Caco-2 (cell line): ENCODE results near the gene ZP3. TPM values are rescaled to one million over a fixed set of nuclear protein-coding genes. Genes with fewer than 3 reads are reported as not detected.

ENCODE experiments used
- BruUV-seq: library from RNA; stranded (reverse); fragments of 400-500 nt; replicated peaks from 2 replicates; lab custom pipeline; 2021; lab: Mats Ljungman, UMichigan
- CTCF ChIA-PET: fragments of 300-600 bp; sonication (Branson Sonifier 250); formaldehyde crosslinking; loops from one replicate; lab custom pipeline; 2022; ENCODE audit warnings: antibody characterized with exemption; lab: Charles Lee
- POLR2A ChIA-PET: fragments of 300-600 bp; sonication (Branson Sonifier 250); formaldehyde crosslinking; loops from one replicate; lab custom pipeline; 2022; ENCODE audit warnings: antibody characterized with exemption; lab: Charles Lee
- DNase-seq, 2 experiments: peaks; one replicate each; pipeline versions ENCODE4 v3.0.0 to v3.0.0-alpha.2; 2020 to 2022
- H3K27me3 ChIP-seq: replicated peaks from 2 replicates; pipeline ENCODE4 v1.6.0; 2011; ENCODE audit warnings: low read length; ENCODE audit not compliant: control insufficient read depth, insufficient read depth
- H3K36me3 ChIP-seq: 2 replicates; pipeline ENCODE4 v1.5.1; 2011; ENCODE audit warnings: low read length; ENCODE audit not compliant: control insufficient read depth, insufficient read depth
- H3K4me1 ChIP-seq: fragments of 250-450 bp; sonication (Bioruptor Pico); 2 replicates; pipeline ENCODE4 v1.5.1; 2020; ENCODE audit warnings: mild to moderate bottlenecking
- H3K4me3 ChIP-seq: 2 replicates; pipeline ENCODE4 v1.5.1; 2011; ENCODE audit warnings: low read depth, mild to moderate bottlenecking, control low read depth, low read length
- H3K9me3 ChIP-seq: fragments of 250-450 bp; sonication (Bioruptor Pico); 2 replicates; pipeline ENCODE4 v1.5.1; 2020; ENCODE audit warnings: mild to moderate bottlenecking, moderate library complexity
- H3K27ac Mint-ChIP-seq: one replicate; pipeline ENCODE4 v1.8.0; 2022; ENCODE audit warnings: mixed read lengths; ENCODE audit not compliant: unreplicated experiment
- H3K27me3 Mint-ChIP-seq: one replicate; pipeline ENCODE4 v1.8.0; 2022; ENCODE audit warnings: mixed read lengths; ENCODE audit not compliant: insufficient read depth, unreplicated experiment
- H3K36me3 Mint-ChIP-seq: one replicate; pipeline ENCODE4 v1.8.0; 2022; ENCODE audit warnings: mild to moderate bottlenecking, mixed read lengths; ENCODE audit not compliant: insufficient read depth, unreplicated experiment
- H3K4me1 Mint-ChIP-seq: one replicate; pipeline ENCODE4 v1.8.0; 2022; ENCODE audit warnings: low read depth, mixed read lengths; ENCODE audit not compliant: unreplicated experiment
- H3K4me3 Mint-ChIP-seq: one replicate; pipeline ENCODE4 v1.8.0; 2022; ENCODE audit warnings: mild to moderate bottlenecking, moderate library complexity, mixed read lengths; ENCODE audit not compliant: unreplicated experiment
- H3K9me3 Mint-ChIP-seq: one replicate; pipeline ENCODE4 v1.8.0; 2022; ENCODE audit warnings: mixed read lengths; ENCODE audit not compliant: unreplicated experiment
- CTCF ChIP-seq, 2 experiments: fragments of 200-600 bp in 1 of 2; IDR thresholded peaks; 1 replicate in 1 of 2; 2 replicates in 1 of 2; pipeline versions ENCODE4 v1.5.1 to v1.8.0; 2011 to 2022; ENCODE audit warnings: antibody characterized with exemption in 1 of 2, control low read depth in 1 of 2, inconsistent platforms in 1 of 2, low read depth in 1 of 2, low read length in 1 of 2, mild to moderate bottlenecking in 1 of 2, moderate library complexity in 1 of 2; ENCODE audit not compliant: insufficient read depth in 1 of 2, severe bottlenecking in 1 of 2, unreplicated experiment in 1 of 2
- intact Hi-C: fragments of 100-400 bp; cut with micrococcal nuclease; formaldehyde crosslinking; loops from one replicate; pipeline ENCODE4 v1.10.0; 2022; ENCODE audit not compliant: unreplicated experiment
- total RNA-seq: library from RNA; stranded (reverse); gene quantifications from 2 replicates; pipeline ENCODE4 v1.2.3, GENCODE V29; 2022

ZP3 gene
- total RNA-seq, 1 experiment from 2014 or later: 3.2 TPM

- intact Hi-C loops: no loop called here
- Histone ChIP-seq H3K27me3 (no peaks in the 10 kb centered on the region), H3K4me1 (peaks cover 8% of the 10 kb centered on the region), H3K36me3 (no peaks in the 10 kb centered on the region), H3K9me3 (no peaks in the 10 kb centered on the region), H3K4me3 (no peak overlapping the region)
- H3K27me3 Mint-ChIP-seq: no peaks in the 10 kb centered on the region
- no peak overlapping the region for H3K4me3 Mint-ChIP-seq
- H3K4me1 Mint-ChIP-seq: peaks cover 7% of the 10 kb centered on the region
- POLR2A ChIA-PET: no interaction called here
- DNase-seq: no peak
- CTCF ChIA-PET: no interaction called here
- no peak for TF ChIP-seq CTCF (IDR thresholded peaks at IDR 0.05; ENCODE audit: insufficient read depth in 1 of 2, low read depth in 1 of 2, low read length in 1 of 2, severe bottlenecking in 1 of 2, unreplicated experiment in 1 of 2)
- no peak overlapping the region for H3K27ac Mint-ChIP-seq
- no peaks in the 10 kb centered on the region for H3K36me3 Mint-ChIP-seq
- H3K9me3 Mint-ChIP-seq: no peaks in the 10 kb centered on the region
- no TSS peak for BruUV-seq
Measured at GRCh38 chr7:76405738-76406137, 19.0 kb upstream of the ZP3 start.

- Histone ChIP-seq H3K4me1 (peaks cover 8% of the 10 kb centered on the region), H3K4me3 (no peak overlapping the region), H3K9me3 (no peaks in the 10 kb centered on the region), H3K36me3 (no peaks in the 10 kb centered on the region), H3K27me3 (no peaks in the 10 kb centered on the region)
- ChIA-PET POLR2A (no interaction called here), CTCF (interaction anchor here (0.8 kb wide), 1 partner anchor 13 kb away, joined by 4 read pairs; no protein-coding TSS in a partner anchor)
- Mint-ChIP-seq H3K4me3 (no peak overlapping the region), H3K4me1 (peaks cover 7% of the 10 kb centered on the region), H3K36me3 (no peaks in the 10 kb centered on the region), H3K27me3 (no peaks in the 10 kb centered on the region), H3K9me3 (no peaks in the 10 kb centered on the region), H3K27ac (no peak overlapping the region)
- intact Hi-C loops: no loop called here
- no TSS peak for BruUV-seq
- TF ChIP-seq CTCF (IDR thresholded peaks at IDR 0.05; ENCODE audit: insufficient read depth in 1 of 2, low read depth in 1 of 2, low read length in 1 of 2, severe bottlenecking in 1 of 2, unreplicated experiment in 1 of 2): no peak
- DNase-seq: no peak
Measured at GRCh38 chr7:76407718-76408117, 17.0 kb upstream of the ZP3 start.

GRCh38 chr7:76408121-76408560, 16.6 kb upstream of the ZP3 start:
- Histone ChIP-seq H3K9me3 (no peaks in the 10 kb centered on the region), H3K4me3 (no peak overlapping the region), H3K36me3 (no peaks in the 10 kb centered on the region), H3K27me3 (no peaks in the 10 kb centered on the region), H3K4me1 (peaks cover 8% of the 10 kb centered on the region)
- no peaks in the 10 kb centered on the region for H3K9me3 Mint-ChIP-seq
- ChIA-PET POLR2A (no interaction called here), CTCF (interaction anchor here (0.8 kb wide), 1 partner anchor 13 kb away, joined by 4 read pairs; no protein-coding TSS in a partner anchor)
- H3K36me3 Mint-ChIP-seq: no peaks in the 10 kb centered on the region
- BruUV-seq: no TSS peak
- H3K4me1 Mint-ChIP-seq: peaks cover 7% of the 10 kb centered on the region
- H3K4me3 Mint-ChIP-seq: no peak overlapping the region
- no peak for DNase-seq
- no peak overlapping the region for H3K27ac Mint-ChIP-seq
- no peaks in the 10 kb centered on the region for H3K27me3 Mint-ChIP-seq
- intact Hi-C loops: no loop called here
- no peak for TF ChIP-seq CTCF (IDR thresholded peaks at IDR 0.05; ENCODE audit: insufficient read depth in 1 of 2, low read depth in 1 of 2, low read length in 1 of 2, severe bottlenecking in 1 of 2, unreplicated experiment in 1 of 2)
